ENCODE measurements around the gene PTPN21.
A peak's percentile ranks its signal among the peaks of the same experiment; 100 is the strongest.
"Not testable (repeated sequence)": the region's sequence is repeated elsewhere in the genome, so short reads cannot be mapped to it uniquely, and the experiment has no call there.

Gene PTPN21

DNA sequence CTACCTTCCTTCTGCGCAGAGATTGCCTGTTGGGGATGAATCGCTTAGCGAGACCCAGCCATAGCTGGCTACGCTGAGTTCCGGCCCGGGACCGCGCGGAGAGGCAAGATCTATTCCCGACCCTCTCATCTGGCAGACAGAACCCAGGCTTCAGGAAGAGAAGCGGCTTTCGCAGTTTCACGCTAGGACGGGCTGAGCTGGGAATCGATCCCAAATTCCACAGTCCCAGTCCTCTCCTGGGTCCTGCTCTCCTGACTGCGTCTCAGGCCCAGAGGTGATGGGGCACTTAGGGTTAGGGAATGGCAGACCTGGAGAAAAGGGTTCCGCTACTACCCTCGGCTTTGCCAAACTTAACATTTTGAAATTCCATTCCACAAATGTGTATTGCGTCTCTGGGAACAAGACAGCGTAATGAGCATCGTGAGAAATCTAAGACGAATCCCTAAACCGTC, 2.8 kb downstream of the PTPN21 start:
- DNase-seq (ENCODE audit: low read depth, low spot score): peak; percentile 41

DNA sequence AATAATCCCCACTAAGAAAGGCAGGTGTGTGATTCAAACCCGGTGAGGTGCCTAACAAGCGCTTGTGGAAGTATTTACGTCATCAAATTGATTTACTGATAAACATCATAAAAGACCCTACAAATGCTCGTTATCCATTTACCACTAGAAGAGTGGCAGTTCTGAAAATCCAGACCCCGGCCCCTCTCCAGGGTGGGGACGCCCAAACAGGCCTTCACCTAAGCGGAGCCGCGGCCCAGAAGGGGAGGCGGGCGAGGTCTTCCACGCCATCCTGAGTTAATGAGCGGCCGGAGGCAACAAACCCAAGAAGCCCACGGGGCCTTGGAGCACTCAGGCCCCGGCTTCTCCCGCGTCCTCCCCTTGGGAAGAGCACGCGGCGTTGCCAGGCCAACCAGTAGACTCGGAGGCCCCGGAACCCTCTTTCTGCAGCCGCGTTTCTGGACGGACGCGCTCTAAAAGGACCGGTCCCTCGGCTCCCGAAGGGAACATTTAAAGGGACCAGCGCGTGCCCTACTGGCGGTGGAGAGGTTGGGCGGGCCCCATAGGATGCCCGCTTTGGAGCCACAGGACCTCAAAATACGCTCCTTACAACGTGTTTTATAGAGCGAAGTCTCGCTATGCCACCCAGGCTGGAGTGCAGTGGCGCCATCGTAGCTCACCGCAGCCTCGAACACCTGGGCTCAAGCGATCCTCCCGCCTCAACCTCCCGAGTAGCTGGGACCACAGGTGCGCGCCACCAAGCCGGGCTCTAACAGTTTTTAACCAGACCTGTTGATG, 3.5 kb downstream of the PTPN21 start:
- DNase-seq (ENCODE audit: low read depth, low spot score): peak; percentile 91

DNA sequence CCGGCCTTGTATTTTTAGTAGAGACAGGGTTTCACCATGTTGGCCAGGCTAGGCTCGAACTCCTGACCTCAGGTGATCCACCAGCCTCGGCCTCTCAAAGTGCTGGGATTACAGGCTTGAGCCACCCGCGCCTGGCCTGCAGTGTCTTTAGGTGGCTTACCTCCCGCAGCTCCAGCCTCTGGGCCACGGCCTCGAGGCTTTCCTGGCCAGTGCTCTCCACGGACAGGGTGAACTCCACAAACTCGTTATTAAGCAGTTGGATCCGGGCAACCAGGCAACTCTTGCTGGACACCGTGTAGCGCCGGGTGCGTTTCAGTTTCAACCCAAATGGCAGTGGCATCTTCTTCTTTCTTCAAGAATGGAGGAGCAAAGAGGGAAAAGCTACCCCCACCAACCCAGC, 4.7 kb downstream of the PTPN21 start:
- DNase-seq (ENCODE audit: low read depth, low spot score): no peak

DNA sequence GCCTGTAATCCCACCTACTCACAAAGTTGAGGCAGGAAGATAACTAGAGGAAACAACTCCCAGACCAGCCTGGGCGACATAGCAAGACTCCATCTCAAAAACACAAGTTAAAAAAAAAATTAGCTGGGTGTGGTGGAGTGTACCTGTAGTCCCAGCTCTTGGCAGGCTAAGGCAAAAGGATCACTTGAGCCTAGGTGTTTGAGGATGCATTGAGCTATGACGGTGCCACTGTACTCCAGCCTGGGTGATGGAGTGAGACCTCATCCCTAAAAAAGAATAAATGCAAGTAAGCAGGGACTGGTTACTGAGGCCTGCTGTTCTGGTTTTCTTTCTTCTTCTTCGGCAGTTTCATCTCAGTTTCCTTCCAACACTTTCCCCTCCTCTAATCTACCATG, 7.4 kb downstream of the PTPN21 start:
- DNase-seq (ENCODE audit: low read depth, low spot score): no peak

DNA sequence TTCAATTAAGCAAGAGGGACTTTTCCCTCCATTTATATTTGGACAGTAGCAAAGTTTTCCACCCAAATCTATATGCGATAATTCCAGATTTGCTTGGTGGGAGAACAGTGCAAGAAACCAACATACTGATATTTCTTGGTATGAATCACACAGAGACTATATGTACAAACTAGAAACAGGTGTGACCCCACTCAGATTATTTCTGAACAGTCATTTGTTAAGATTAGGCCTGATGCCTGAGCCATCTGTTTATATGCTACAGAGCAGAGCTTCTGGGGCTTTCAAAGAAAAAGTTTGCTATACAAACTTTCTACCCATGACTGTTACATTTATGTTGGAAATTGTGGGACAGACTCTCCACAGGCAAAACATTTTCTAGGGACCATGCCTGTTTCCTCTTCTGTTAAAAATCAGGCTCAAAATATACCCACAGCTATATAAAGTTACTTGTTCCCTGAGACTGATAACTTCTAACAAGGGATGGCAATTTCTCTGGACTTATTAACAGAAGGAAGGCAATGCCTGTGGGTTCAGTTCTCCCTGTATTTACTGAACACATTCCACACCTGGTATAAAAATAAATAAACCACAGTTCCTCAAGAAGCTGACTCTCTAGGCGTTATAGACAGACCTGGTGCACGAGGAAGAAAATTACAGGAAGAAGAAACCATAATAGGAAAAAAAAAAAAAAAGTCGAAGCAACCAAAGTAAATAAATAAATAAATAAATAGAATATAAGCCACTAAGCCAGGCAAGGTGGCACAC, 8.0 kb downstream of the PTPN21 start:
- no peak for DNase-seq (ENCODE audit: low read depth, low spot score)

DNA sequence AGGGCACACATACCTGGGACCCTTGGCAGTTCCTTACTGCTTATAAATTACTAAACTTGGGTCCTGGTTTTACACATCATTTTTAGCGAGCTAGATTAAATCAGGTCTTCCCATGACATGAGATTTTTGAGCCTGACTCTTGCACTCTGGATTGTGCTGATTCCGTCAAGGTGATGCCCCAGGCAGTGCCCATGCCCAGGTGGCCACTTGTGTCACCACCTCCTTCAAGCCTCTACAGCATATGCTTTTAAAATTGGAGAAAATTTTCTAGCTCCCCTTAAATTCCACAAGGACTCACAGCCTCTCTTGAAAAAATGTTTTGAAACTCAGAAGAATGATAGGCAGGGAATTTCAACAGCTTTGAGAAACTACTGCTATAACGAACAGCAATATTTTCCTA, 9.6 kb downstream of the PTPN21 start:
- no peak for DNase-seq (ENCODE audit: low read depth, low spot score)

DNA sequence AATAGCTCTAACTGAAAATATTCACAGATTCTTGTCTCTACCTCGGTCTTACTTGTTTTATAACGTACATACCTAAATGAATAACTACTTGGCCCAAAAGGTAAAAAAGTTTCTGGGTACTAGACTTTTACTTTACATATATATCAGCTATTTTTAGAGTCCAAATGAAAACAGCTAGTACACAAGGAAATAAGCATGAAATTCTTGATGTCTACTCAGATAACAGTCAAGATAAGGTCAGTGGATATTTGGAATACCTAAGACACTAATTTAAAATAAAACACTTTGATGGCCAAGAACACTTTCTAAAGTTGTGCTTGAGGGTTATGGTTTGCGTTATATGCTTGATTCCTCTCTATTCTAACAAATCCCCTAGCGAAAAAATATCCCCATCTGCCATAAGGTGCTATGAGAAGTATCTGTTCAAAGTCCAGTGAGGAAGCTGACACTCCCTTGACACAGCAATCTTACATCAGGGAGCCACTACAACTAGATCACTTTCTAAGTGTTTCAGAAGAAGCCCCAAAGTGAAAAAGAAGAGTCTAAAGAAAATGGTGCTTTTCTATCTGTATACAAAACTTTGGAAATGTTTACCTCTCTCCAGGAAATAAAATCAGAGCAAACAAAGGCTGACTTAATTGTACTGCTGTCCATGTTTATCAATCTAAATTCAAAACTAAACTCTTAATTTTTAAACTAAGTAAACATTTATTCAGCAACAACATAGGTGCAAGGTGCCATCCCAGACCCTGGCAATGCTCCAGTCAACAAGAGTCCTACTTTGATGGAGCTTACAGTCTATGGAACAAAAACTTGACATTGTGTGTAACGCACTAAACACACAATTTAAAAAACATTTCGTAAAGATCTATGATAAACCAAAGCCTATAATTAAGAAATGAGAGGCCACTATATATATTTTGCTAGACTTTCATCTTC, 11.7 kb downstream of the PTPN21 start:
- no peak for DNase-seq (ENCODE audit: low read depth, low spot score)

DNA sequence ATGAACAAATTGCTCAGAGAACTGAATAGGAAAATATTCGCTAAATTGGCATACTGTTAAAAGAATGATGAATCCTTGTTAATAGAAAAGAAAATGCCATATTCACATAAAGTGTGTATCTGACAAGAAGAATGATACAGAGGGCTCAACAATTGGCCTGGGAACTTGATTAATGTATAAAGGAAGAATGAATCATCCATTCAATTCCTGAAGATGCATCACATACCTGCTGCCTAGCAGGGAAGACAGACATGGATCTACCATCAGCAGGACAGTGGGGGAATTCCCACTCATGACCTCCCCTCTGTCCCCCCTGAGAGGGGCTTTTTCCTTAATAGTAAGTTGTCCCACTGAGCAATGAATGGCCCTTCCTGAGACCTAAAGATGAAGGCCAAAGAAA, 13.5 kb downstream of the PTPN21 start:
- DNase-seq (ENCODE audit: low read depth, low spot score): no peak

DNA sequence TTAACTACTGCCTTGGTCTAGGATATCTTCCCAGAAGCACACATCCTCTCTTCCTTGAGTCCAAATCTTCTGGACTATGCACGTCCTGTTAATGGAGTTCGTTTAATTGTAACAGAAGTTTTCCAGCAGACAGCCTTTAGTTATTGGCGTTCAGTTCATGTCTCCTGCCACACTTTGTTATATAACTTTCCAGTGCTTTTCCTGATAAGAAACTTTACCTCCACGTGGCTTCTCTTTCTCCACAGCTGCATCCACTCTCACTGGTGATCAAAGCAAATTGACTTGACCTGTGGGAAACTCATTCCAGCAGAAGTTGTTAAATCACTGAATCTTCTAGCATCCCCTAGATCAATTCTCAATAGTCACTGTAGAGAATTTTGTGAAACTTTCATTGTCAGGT, 19.0 kb downstream of the PTPN21 start:
- no peak for DNase-seq (ENCODE audit: low read depth, low spot score)

DNA sequence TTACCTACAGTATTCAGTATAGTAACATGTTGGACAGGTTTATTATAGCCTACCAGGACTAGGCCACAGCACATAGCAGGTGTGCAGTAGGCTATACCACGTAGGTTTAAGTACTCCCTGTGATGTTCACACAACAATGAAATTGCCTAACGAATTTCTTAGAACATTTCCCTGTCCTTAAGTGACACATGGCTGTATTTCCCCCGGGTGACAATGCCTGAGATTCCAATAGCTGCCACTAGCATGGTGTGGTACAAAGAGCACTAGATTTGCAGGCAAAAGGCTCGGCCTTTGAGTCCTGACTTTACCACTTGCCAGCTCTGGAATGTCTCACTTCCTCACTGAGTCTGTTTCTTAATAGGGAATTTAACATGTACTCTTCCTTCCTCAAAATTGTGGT, 19.7 kb downstream of the PTPN21 start:
- DNase-seq (ENCODE audit: low read depth, low spot score): no peak

DNA sequence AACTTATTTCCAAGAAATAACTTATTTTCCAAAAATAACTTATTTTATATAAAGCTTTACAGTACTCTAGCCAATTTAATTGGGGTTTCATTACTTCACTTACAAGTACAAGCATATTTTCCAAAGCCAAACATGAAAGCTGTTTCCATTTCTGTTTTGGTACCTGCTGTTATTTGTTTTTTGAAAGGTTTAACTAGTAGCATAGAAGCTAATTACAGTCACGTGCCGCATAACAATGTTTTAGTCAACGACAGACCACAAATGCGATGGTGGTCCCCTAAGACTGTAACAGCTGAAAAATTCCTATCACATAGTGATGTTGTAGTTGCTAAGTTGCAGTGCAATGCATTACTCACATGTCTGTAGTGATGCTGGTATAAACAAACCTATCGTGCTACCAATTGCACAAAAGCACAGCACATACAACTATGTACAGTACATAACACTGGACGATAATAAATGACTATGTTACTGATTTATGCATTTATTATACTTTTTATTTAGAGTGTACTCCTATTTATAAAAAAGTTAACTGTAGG, 21.7 kb downstream of the PTPN21 start:
- no peak for DNase-seq (ENCODE audit: low read depth, low spot score)

DNA sequence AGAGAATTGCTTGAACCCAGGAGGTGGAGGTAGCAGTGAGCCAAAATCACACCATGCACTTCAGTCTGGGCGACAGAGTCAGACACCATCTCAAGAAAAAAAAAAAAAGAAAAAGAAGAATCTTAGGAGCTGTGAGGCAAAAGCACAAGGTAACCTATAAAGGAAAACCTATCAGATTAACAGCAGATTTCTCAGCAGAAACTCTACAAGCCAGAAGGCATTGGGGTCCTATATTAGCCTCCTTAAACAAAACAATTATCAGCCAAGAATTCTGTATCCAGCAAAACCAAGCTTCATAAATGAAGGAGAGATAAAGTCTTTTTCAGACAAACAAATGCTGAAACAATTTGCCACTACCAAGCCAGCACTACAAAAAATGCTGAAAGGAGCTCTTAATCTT, 24.9 kb downstream of the PTPN21 start:
- not testable (repeated sequence) for DNase-seq (ENCODE audit: low read depth, low spot score)

DNA sequence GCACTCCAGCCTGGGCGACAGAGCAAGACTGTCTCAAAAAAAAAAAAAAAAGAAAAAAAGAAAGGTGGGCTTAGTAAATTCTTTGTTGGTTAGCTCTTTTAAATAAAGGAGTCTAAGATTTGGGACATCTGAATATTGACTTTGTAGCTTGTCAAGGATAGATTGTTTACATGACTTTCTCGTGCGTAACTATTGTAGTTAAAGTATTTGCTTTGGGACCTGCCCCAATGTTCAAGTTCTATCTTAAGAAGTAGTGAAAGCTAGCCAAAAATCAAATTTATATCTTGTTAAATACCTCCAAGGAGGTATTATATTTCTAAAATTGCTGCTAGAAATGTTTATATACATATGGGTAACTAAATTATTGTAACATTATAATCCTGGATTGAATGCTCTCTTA, 32.4 kb downstream of the PTPN21 start:
- DNase-seq (ENCODE audit: low read depth, low spot score): no peak

DNA sequence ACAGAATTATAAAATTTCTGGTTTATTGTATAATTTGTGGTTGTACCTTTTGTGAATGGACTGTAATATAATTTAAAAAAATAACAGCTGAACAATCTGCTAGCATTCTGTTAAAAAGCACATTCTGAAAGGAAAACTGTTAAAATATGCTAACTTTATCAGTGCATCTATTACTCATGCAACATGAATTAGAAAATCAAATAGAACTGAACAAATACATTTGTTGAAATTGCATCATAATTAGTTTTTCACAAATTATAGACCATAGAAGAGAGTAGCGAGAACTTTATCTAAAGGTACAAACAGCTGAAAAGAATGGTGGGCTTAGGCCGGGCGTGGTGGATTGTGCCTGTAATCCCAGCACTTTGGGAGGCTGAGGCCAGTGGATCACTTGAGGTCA, 33.0 kb downstream of the PTPN21 start:
- DNase-seq (ENCODE audit: low read depth, low spot score): peak; percentile 4

DNA sequence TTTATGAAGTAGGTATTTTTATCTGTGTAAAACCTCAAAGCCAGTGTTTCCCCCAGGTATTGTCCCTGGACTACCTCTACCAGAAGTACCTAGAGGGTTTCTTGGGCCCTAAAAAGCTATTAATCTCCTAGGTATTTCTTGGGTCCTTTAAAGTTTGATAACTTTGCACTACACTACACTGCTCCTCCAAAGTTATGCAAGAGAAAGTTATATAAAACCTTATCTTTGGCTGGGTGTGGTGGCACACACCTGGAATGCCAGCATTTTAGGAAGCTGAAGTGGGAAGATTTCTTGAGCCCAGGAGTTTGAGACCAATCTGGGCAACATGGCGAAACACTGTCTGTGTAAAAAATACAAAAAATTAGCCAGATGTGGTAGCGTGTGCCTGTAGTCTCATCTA, 34.9 kb downstream of the PTPN21 start:
- DNase-seq (ENCODE audit: low read depth, low spot score): no peak

DNA sequence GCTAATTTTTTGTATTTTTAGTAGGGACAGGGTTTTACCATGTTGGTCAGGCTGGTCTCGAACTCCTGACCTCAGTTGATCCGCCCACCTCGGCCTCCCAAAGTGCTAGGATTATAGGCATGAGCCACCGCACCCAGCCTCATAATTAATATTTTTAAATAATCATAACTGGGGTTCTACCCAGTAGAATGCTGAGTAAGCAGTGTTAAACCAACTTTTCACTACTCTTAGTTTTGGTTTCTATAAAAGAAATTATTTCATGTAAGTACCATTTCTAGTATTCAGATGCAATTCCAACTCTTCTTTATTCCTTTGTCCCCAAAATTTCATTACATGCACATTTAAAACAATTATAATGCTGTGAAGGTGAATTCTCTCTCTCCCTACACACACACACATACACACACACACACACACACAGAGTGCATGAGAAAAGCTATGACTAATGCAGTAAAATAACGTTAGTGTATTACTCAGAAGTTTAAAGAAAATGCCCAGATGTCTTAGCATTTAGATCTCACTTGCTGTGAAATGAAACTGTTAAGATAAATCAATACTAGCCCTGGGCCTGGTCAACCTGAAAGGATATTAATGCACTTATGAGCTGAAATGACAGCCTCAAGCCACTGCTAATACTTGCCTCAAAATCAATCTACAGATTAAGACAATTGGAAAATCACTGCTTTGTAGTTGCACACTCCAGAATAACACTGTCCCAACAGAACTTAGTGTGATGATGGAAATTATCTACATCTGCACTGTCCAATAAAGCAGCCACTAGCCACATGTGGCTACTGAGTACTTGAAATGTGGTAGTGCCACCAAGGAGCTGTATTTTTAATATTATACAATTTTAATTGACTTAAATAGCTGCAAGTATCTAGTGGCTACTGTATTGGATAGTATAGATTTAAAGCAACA, 36.0 kb downstream of the PTPN21 start:
- DNase-seq (ENCODE audit: low read depth, low spot score): peak; percentile 42

DNA sequence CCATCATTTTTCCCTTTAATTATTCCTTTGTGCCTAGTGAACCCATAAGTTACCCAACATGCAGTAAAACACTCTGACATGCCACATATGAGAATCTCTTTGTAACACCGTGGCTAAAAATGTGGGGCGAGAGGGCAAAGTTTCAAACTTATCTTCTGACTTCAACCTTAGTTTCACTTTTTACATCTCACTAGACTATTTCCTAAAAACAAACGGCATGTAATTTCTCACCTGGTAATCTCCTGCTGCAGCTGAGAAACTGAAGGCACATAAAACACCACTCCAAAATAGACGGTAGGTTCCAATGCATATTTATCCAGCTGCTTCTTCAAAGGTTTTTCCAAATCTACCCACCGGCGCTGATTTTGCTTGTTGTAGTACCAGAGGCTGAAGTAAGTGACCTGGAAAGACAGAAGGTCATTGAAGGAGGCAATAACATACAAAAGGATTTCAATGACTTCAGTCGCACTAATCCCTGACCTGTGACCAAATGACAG, 37.9 kb downstream of the PTPN21 start:
- DNase-seq (ENCODE audit: low read depth, low spot score): no peak

DNA sequence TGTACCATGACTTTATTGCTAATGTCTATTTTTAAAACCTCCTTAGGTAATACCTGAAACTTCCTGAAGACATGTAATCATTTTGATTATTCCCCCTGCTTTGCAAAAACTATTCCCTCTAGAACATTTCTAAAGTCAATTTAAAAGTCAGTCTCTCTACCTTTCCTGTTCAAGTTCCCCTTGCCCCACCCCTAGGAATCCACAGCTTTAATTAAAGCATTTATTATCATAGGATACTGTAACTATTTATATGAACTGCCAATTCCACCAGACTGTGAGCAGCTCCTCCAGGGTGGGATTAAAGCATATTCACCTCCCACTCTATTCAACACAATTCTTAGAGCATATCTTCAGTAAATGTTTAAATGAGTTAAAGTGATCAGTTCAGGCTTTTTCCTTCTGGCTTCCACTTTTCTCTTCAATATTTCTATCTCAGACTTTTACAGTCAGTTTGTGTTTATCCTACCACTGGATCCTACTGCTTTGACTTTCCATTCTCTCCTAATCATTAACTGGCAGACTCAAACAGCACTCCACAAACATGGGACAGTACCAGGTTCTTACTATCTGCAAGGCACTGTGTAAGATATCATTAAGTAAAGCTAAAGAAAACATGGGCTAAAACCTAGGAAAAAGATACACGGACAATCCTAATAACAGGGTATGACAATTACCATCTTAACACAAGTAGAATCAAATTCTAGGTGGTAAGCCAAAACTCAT, 39.1 kb downstream of the PTPN21 start:
- no peak for DNase-seq (ENCODE audit: low read depth, low spot score)

DNA sequence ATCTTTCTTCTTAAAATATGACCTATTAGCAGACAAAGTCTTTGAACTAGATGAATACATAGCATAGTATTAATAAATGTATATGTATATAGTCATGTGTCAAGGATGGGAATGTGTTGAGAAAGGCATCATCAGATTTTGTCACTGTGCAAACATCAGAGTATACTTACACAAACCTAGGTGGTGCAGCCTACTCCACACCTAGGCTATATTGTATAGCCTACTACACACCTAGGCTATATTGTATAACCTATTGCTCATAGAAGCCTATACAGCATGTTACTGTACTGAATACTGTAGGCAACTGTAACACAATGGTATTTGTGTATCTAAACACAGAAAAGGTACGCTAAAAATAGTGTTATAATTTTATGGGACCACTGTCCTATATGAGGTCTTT, 47.6 kb downstream of the PTPN21 start:
- no peak for DNase-seq (ENCODE audit: low read depth, low spot score)

DNA sequence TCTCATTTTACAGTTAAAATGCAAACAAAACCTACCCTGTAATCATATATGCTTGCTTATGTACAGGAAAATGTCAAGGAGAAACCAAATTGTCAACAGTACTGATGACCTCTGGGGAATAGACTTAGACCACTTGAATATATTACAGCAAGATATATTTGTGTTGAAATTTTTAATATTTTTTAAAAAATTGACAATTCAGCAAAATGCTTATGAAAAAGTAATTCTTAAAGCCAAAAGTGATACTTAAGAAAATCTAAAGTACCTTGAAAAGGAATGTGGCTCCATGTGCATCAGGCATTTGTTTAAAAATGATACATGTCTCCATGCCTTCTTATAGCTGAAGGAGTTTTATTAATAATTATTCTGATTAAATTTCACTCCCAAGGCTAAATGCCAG, 49.2 kb downstream of the PTPN21 start:
- DNase-seq (ENCODE audit: low read depth, low spot score): no peak

Data from astrocyte of the hippocampus (primary cell).